Astrocyte (in vitro differentiated cells and primary cell): ENCODE measurements around the gene MATN1. TPM values are rescaled to one million over a fixed set of nuclear protein-coding genes. Genes with fewer than 3 reads are reported as not detected.

Source experiments
- DNase-seq: peaks from one replicate; pipeline ENCODE4 v3.0.0-alpha.2; 2010; ENCODE audit warnings: low read depth
- FAIRE-seq: peaks from 2 replicates; lab custom pipeline; 2011; peaks lifted over from hg19 to GRCh38; lab: Jason Lieb, UNC
- H2AFZ ChIP-seq: 2 replicates; pipeline ENCODE4 v1.6.0; 2012; ENCODE audit warnings: low read depth, low read length, inconsistent platforms
- H3K27ac ChIP-seq: 2 replicates; pipeline ENCODE4 v1.5.1; 2011; ENCODE audit warnings: low read depth, low read length, inconsistent platforms
- H3K27me3 ChIP-seq: 2 replicates; pipeline ENCODE4 v1.6.0; 2011; ENCODE audit warnings: low read length, inconsistent platforms; ENCODE audit not compliant: insufficient read depth
- H3K36me3 ChIP-seq: 2 replicates; pipeline ENCODE4 v1.5.1; 2011; ENCODE audit warnings: low read length, inconsistent platforms; ENCODE audit not compliant: insufficient read depth
- H3K4me1 ChIP-seq: 2 replicates; pipeline ENCODE4 v1.5.1; 2011; ENCODE audit warnings: low read length, inconsistent platforms; ENCODE audit not compliant: insufficient read depth
- H3K4me2 ChIP-seq: 2 replicates; pipeline ENCODE4 v1.6.0; 2012; ENCODE audit warnings: low read length, inconsistent platforms
- H3K4me3 ChIP-seq: 2 replicates; pipeline ENCODE4 v1.5.1; 2011; ENCODE audit warnings: low read depth, mild to moderate bottlenecking, low read length, inconsistent platforms; ENCODE audit not compliant: insufficient read depth
- H3K79me2 ChIP-seq: 2 replicates; pipeline ENCODE4 v1.6.0; 2012; ENCODE audit warnings: mild to moderate bottlenecking, low read length, inconsistent platforms; ENCODE audit not compliant: insufficient read depth
- H3K9ac ChIP-seq: 2 replicates; pipeline ENCODE4 v1.6.0; 2012; ENCODE audit warnings: mild to moderate bottlenecking, low read length, inconsistent platforms
- H3K9me3 ChIP-seq: 2 replicates; pipeline ENCODE4 v1.5.1; 2012; ENCODE audit warnings: low read depth, mild to moderate bottlenecking, low read length, inconsistent platforms; ENCODE audit not compliant: insufficient read depth
- H4K20me1 ChIP-seq: 2 replicates; pipeline ENCODE4 v1.6.0; 2012; ENCODE audit warnings: low read length, inconsistent platforms; ENCODE audit not compliant: insufficient read depth
- H3K27ac Mint-ChIP-seq: one replicate; pipeline ENCODE4 v1.8.0; 2021; ENCODE audit warnings: mild to moderate bottlenecking, mixed read lengths; ENCODE audit not compliant: unreplicated experiment
- H3K27me3 Mint-ChIP-seq: one replicate; pipeline ENCODE4 v1.8.0; 2021; ENCODE audit warnings: low read depth, mixed read lengths; ENCODE audit not compliant: unreplicated experiment
- H3K36me3 Mint-ChIP-seq: one replicate; pipeline ENCODE4 v1.8.0; 2021; ENCODE audit warnings: low read depth, mixed read lengths; ENCODE audit not compliant: unreplicated experiment
- H3K4me1 Mint-ChIP-seq: one replicate; pipeline ENCODE4 v1.8.0; 2021; ENCODE audit warnings: low read depth, mixed read lengths; ENCODE audit not compliant: unreplicated experiment
- H3K4me3 Mint-ChIP-seq: one replicate; pipeline ENCODE4 v1.8.0; 2021; ENCODE audit warnings: mild to moderate bottlenecking, moderate library complexity, mixed read lengths; ENCODE audit not compliant: unreplicated experiment
- H3K9me3 Mint-ChIP-seq: one replicate; pipeline ENCODE4 v1.8.0; 2021; ENCODE audit warnings: mild to moderate bottlenecking, mixed read lengths; ENCODE audit not compliant: unreplicated experiment
- EZH2 ChIP-seq: IDR thresholded peaks from 2 replicates; pipeline ENCODE4 v1.6.1; 2012; ENCODE audit warnings: mild to moderate bottlenecking, low read length, inconsistent platforms; ENCODE audit not compliant: insufficient read depth
- total RNA-seq: library from RNA; stranded (reverse); gene quantifications from 2 replicates; pipeline ENCODE4 v1.2.1, GENCODE V29; 2021
- TF ChIP-seq, protein P1 (sequence below): IDR thresholded peaks from 2 replicates; pipeline ENCODE4 v1.5.1; 2011; ENCODE audit warnings: low read depth, mild to moderate bottlenecking, inconsistent platforms, low read length, moderate library complexity; ENCODE audit not compliant: insufficient read depth

The MATN1 gene
- total RNA-seq, 1 donor from 2014 or later: 0.32 TPM

DNA sequence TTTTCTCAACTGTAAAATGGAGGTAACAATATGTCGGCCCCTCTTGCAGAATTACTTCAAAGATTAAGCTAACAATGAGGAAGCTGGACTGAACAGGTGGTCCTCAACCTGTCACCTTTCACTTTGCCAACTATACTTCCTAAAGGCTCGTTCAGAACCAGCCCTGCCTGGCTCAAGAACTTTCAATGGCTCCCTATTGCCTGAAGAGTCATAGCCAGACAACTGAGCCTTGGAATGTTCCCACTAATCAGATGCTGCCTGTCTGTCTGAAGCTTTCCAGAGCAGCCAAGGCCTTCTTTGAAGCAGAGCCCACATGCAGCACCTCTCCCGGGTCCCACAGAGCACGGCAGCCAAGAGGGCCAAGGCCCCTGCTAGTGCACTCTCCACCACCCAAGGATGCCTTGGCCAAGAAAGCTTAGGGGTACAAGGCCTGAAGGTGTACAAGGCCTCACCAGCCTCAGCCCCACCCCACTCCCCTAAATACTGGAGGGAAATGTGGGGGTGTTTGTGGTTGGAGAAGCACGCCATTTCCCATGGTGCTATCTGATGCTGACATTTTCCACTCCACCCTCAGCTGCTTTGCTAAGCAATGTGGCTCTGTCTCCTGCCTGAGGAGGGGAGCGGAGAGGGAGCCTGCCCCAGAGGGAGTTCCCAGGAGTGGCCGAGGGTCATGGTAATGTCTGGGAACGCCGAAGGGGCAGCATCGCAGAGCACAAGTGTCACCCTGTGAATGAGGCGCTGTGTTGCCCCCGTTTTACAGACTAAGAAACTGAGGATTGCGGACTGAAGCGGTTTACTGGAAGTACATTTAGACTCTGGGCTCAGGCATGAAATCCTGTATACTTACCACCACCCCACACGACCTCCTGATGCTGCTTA, 42.4 kb upstream of the MATN1 start:
- H3K36me3 ChIP-seq: no peaks in the 10 kb centered on the region
- H3K4me1 ChIP-seq: peaks cover 7% of the 10 kb centered on the region
- Mint-ChIP-seq H3K27ac (no peak overlapping the region), H3K27me3 (peaks cover 11% of the 10 kb centered on the region), H3K36me3 (no peaks in the 10 kb centered on the region), H3K4me1 (peaks cover 26% of the 10 kb centered on the region), H3K9me3 (no peaks in the 10 kb centered on the region), H3K4me3 (no peak overlapping the region)
- no peak overlapping the region for H3K4me3 ChIP-seq
- TF ChIP-seq EZH2: no peak
- TF ChIP-seq, protein P1, sequence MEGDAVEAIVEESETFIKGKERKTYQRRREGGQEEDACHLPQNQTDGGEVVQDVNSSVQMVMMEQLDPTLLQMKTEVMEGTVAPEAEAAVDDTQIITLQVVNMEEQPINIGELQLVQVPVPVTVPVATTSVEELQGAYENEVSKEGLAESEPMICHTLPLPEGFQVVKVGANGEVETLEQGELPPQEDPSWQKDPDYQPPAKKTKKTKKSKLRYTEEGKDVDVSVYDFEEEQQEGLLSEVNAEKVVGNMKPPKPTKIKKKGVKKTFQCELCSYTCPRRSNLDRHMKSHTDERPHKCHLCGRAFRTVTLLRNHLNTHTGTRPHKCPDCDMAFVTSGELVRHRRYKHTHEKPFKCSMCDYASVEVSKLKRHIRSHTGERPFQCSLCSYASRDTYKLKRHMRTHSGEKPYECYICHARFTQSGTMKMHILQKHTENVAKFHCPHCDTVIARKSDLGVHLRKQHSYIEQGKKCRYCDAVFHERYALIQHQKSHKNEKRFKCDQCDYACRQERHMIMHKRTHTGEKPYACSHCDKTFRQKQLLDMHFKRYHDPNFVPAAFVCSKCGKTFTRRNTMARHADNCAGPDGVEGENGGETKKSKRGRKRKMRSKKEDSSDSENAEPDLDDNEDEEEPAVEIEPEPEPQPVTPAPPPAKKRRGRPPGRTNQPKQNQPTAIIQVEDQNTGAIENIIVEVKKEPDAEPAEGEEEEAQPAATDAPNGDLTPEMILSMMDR: no peak
- DNase-seq (no peak), FAIRE-seq (no peak)
- H3K27ac ChIP-seq: no peak overlapping the region
- no peaks in the 10 kb centered on the region for H3K79me2 ChIP-seq
- H4K20me1 ChIP-seq: no peaks in the 10 kb centered on the region
- H3K4me2 ChIP-seq: no peak overlapping the region
- H2AFZ ChIP-seq: no peak overlapping the region
- peaks cover 3% of the 10 kb centered on the region for H3K27me3 ChIP-seq
- no peak overlapping the region for H3K9ac ChIP-seq
- no peaks in the 10 kb centered on the region for H3K9me3 ChIP-seq

DNA sequence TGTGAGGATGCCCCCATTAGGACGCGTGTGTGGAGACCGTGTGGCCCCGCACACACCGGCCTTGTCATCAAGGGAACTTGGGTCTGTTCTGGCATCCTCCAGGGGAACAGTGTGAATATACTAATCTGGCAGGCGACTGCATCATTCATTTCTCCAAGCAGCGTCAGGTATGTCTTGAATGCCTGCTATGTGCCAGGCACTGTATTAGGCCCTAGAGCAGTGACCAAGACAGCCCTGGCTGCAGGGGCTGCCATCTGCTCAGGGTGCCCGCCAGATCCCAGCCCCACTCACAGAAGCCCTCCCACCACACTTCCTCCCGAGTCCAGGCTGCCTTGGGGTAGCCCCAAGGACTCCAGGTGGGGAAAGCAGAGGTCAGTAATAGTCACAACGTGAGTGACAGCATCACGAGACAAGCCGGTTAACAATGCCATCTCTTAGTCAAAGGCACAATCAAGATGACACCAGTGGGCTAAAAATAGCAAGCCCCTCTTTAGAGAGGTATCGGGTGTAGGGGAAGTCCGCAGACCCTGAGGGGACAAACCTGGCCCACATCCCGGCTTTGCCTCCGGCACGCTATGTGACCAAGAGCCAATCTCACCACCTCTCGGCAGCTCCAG, 41.7 kb upstream of the MATN1 start:
- peaks cover 7% of the 10 kb centered on the region for H3K4me1 ChIP-seq
- H3K9me3 Mint-ChIP-seq: no peaks in the 10 kb centered on the region
- no peak for FAIRE-seq
- H3K4me1 Mint-ChIP-seq: peaks cover 26% of the 10 kb centered on the region
- H3K4me3 ChIP-seq: no peak overlapping the region
- peaks cover 11% of the 10 kb centered on the region for H3K27me3 Mint-ChIP-seq
- peaks cover 1% of the 10 kb centered on the region for H3K36me3 Mint-ChIP-seq
- no peak overlapping the region for H3K27ac Mint-ChIP-seq
- H3K27me3 ChIP-seq: no peaks in the 10 kb centered on the region
- H2AFZ ChIP-seq: no peak overlapping the region
- H3K36me3 ChIP-seq: no peaks in the 10 kb centered on the region
- no peak overlapping the region for H3K4me2 ChIP-seq
- TF ChIP-seq, protein P1: no peak
- no peak for TF ChIP-seq EZH2
- H3K79me2 ChIP-seq: no peaks in the 10 kb centered on the region
- DNase-seq: no peak
- no peak overlapping the region for H3K4me3 Mint-ChIP-seq
- no peak overlapping the region for H3K9ac ChIP-seq
- H3K9me3 ChIP-seq: no peaks in the 10 kb centered on the region
- no peaks in the 10 kb centered on the region for H4K20me1 ChIP-seq
- H3K27ac ChIP-seq: no peak overlapping the region
